RWPE2 (cell line): Measurements from ENCODE around the gene MRPL41.

Experiments used
- ATAC-seq: fragments of 200-7000 bp; cut with Tn5 transposase; 3 replicates; pipeline ENCODE4 v1.9.1; 2021; ENCODE audit warnings: low read depth
- DNase-seq: peaks from one replicate; pipeline ENCODE4 v3.0.0-alpha.2; 2020; ENCODE audit warnings: low spot score
- H3K27ac ChIP-seq: fragments of 450-650 bp; 2 replicates; pipeline ENCODE4 v1.5.1; 2017; ENCODE audit warnings: mild to moderate bottlenecking; ENCODE audit not compliant: poor library complexity, severe bottlenecking
- H3K27me3 ChIP-seq: fragments of 250-450 bp; sonication (Bioruptor Pico); 2 replicates; pipeline ENCODE4 v1.5.1; 2021; ENCODE audit warnings: mild to moderate bottlenecking, moderate library complexity; ENCODE audit not compliant: insufficient read depth, poor library complexity, severe bottlenecking
- H3K36me3 ChIP-seq: fragments of 250-450 bp; sonication (Bioruptor Pico); 2 replicates; pipeline ENCODE4 v1.5.1; 2020; ENCODE audit warnings: low read depth, mild to moderate bottlenecking, moderate library complexity
- H3K4me1 ChIP-seq: fragments of 250-450 bp; sonication (Bioruptor Pico); 2 replicates; pipeline ENCODE4 v1.5.1; 2021; ENCODE audit warnings: mild to moderate bottlenecking, moderate library complexity; ENCODE audit not compliant: insufficient read depth, poor library complexity, severe bottlenecking
- H3K4me3 ChIP-seq: fragments of 250-450 bp; sonication (Bioruptor Pico); 2 replicates; pipeline ENCODE4 v1.5.1; 2021; ENCODE audit warnings: mild to moderate bottlenecking, moderate library complexity; ENCODE audit not compliant: severe bottlenecking
- H3K9me3 ChIP-seq: fragments of 250-450 bp; sonication (Bioruptor Pico); 2 replicates; pipeline ENCODE4 v1.5.1; 2021; ENCODE audit warnings: mild to moderate bottlenecking, moderate library complexity; ENCODE audit not compliant: severe bottlenecking
- TF ChIP-seq, protein P1 (sequence below): fragments of 450-650 bp; IDR thresholded peaks from one replicate; pipeline ENCODE4 v1.5.1; 2017; ENCODE audit warnings: mild to moderate bottlenecking, moderate library complexity; ENCODE audit not compliant: poor library complexity, severe bottlenecking

The MRPL41 gene

GRCh38 chr9:137569609-137570203, 18.0 kb downstream of the MRPL41 start:
- Histone ChIP-seq H3K4me1 (no peaks in the 10 kb centered on the region), H3K36me3 (peaks cover 38% of the 10 kb centered on the region), H3K27ac (no peak overlapping the region), H3K27me3 (no peaks in the 10 kb centered on the region), H3K4me3 (no peak overlapping the region), H3K9me3 (no peaks in the 10 kb centered on the region)
- ATAC-seq (no peak), DNase-seq (no peak)
- TF ChIP-seq, protein P1, sequence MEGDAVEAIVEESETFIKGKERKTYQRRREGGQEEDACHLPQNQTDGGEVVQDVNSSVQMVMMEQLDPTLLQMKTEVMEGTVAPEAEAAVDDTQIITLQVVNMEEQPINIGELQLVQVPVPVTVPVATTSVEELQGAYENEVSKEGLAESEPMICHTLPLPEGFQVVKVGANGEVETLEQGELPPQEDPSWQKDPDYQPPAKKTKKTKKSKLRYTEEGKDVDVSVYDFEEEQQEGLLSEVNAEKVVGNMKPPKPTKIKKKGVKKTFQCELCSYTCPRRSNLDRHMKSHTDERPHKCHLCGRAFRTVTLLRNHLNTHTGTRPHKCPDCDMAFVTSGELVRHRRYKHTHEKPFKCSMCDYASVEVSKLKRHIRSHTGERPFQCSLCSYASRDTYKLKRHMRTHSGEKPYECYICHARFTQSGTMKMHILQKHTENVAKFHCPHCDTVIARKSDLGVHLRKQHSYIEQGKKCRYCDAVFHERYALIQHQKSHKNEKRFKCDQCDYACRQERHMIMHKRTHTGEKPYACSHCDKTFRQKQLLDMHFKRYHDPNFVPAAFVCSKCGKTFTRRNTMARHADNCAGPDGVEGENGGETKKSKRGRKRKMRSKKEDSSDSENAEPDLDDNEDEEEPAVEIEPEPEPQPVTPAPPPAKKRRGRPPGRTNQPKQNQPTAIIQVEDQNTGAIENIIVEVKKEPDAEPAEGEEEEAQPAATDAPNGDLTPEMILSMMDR = no peak

DNA sequence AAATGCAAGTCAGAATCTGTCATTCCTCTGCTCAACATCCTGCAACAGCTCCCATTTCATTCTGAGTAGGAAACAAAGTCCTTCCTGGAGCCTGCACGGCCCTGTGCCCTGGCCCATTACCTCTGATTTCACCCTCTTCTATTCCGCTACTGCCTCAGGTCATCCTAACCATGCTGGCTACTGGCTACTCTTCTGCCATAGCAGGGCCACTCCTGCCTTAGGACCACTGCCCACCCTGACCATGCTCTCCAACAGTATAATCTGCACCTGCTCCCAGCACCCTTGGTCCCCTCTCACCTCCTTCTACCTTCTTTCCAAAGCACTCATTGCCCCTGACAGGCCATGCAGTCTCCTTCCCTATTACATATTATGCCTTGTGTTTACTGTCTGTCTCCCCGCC, 18.9 kb downstream of the MRPL41 start:
- H3K27ac ChIP-seq = no peak overlapping the region
- H3K36me3 ChIP-seq = peaks cover 43% of the 10 kb centered on the region
- TF ChIP-seq, protein P1 = no peak
- no peak for DNase-seq
- ATAC-seq = no peak
- no peaks in the 10 kb centered on the region for H3K9me3 ChIP-seq
- no peak overlapping the region for H3K4me3 ChIP-seq
- no peaks in the 10 kb centered on the region for H3K27me3 ChIP-seq
- H3K4me1 ChIP-seq = no peaks in the 10 kb centered on the region

DNA sequence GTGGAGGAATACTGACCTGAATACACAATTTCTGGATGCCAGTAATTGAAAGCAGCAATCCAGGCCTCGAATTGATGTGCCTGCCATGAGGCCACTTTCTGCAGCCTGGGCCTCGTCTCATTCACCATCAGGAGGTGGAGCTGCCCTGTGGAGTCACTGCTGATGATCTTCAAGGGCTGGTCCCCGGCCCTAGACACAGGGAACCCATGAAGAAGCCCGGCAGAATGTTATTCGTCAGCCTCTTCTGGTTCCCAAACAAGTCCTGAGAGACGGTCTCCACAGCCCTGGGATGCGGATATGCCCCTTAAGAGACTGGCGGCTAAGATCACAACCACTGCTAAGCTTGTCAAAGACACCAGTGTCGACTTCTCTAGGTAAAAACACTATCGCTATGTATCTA, 22.5 kb downstream of the MRPL41 start:
- TF ChIP-seq, protein P1 = no peak
- no peak overlapping the region for H3K4me3 ChIP-seq
- H3K9me3 ChIP-seq = no peaks in the 10 kb centered on the region
- ATAC-seq (no peak), DNase-seq (no peak)
- H3K27me3 ChIP-seq = no peaks in the 10 kb centered on the region
- H3K27ac ChIP-seq = no peak overlapping the region
- peaks cover 6% of the 10 kb centered on the region for H3K4me1 ChIP-seq
- peaks cover 54% of the 10 kb centered on the region for H3K36me3 ChIP-seq

- no peak for DNase-seq
- Histone ChIP-seq H3K27ac (no peak overlapping the region), H3K4me1 (peaks cover 6% of the 10 kb centered on the region), H3K9me3 (no peaks in the 10 kb centered on the region), H3K27me3 (no peaks in the 10 kb centered on the region), H3K36me3 (peaks cover 53% of the 10 kb centered on the region), H3K4me3 (no peak overlapping the region)
- ATAC-seq = no peak
- TF ChIP-seq, protein P1 = no peak
These were observed 23.7 kb downstream of the MRPL41 start for GRCh38 chr9:137575364-137575715.

GRCh38 chr9:137575716-137576411, 24.2 kb downstream of the MRPL41 start:
- TF ChIP-seq, protein P1 = no peak
- DNase-seq = no peak
- Histone ChIP-seq H3K27ac (peak overlapping the region; percentile 68), H3K4me1 (peaks cover 6% of the 10 kb centered on the region), H3K36me3 (peaks cover 48% of the 10 kb centered on the region), H3K4me3 (no peak overlapping the region), H3K27me3 (no peaks in the 10 kb centered on the region), H3K9me3 (no peaks in the 10 kb centered on the region)
- ATAC-seq = no peak
